Activated CD8-positive, alpha-beta memory T cell treated with anti-CD3 and anti-CD28 coated beads for 1 hour (primary cell): ENCODE data around the gene CCNO.
A peak's percentile ranks its signal among the peaks of the same experiment; 100 is the strongest.

Source experiments
- DNase-seq, 2 donors: peaks; one replicate each; pipeline ENCODE4 v3.0.0-alpha.2; 2020; ENCODE audit warnings: low read depth in 1 of 2; ENCODE audit errors: extremely low read depth in 1 of 2

Gene CCNO

GRCh38 chr5:55232985-55233928 lies at the start of gene CCNO:
Gene CCNO, minus strand, starts transcription at chr5:55233608. Its CDS starts 85 bp downstream, at chr5:55233523.
- no peak for DNase-seq

- no peak for DNase-seq
Observed at GRCh38 chr5:55278778-55279177, 45.4 kb upstream of the CCNO start.

GRCh38 chr5:55276771-55277170 lies 43.4 kb upstream of the CCNO start:
- DNase-seq: no peak

GRCh38 chr5:55258339-55258738 lies 24.9 kb upstream of the CCNO start:
- no peak for DNase-seq

- no peak for DNase-seq
Observed at GRCh38 chr5:55254802-55255201, 21.4 kb upstream of the CCNO start.

- DNase-seq: no peak
Observed at GRCh38 chr5:55250064-55250463, 16.7 kb upstream of the CCNO start.

- no peak for DNase-seq
Observed at GRCh38 chr5:55241746-55242145, 8.3 kb upstream of the CCNO start.

GRCh38 chr5:55236800-55237199 lies 3.4 kb upstream of the CCNO start:
- DNase-seq: no peak

- no peak for DNase-seq
Observed at GRCh38 chr5:55234121-55234700, 803 bp upstream of the CCNO start.

- no peak for DNase-seq
Observed at GRCh38 chr5:55232271-55232984, 980 bp downstream of the CCNO start.

GRCh38 chr5:55231919-55232270 lies 1.5 kb downstream of the CCNO start:
- no peak for DNase-seq

GRCh38 chr5:55231029-55231918 lies 2.1 kb downstream of the CCNO start:
- DNase-seq: no peak

GRCh38 chr5:55230086-55230629 lies 3.2 kb downstream of the CCNO start:
- no peak for DNase-seq

- no peak for DNase-seq
Observed at GRCh38 chr5:55227664-55228430, 5.6 kb downstream of the CCNO start.

- peak in 1 of 2 donors; percentile 36 for DNase-seq
Observed at GRCh38 chr5:55226934-55227663, 6.3 kb downstream of the CCNO start, which contains the start of gene MCIDAS. Gene MCIDAS, minus strand, starts transcription at chr5:55227315. Its CDS starts 177 bp downstream, at chr5:55227138.

GRCh38 chr5:55226027-55226933 lies 7.1 kb downstream of the CCNO start:
- no peak for DNase-seq

- no peak for DNase-seq
Observed at GRCh38 chr5:55225346-55225745, 8.1 kb downstream of the CCNO start.

GRCh38 chr5:55223812-55224240 lies 9.6 kb downstream of the CCNO start:
- no peak for DNase-seq
